H1 (cell line): Measurements from ENCODE around the gene STH. TPM values are rescaled to one million over a fixed set of nuclear protein-coding genes. Genes with fewer than 3 reads are reported as not detected.

Experiments
- CTCF ChIA-PET: fragments of 300-600 bp; sonication (Branson Sonifier 250); formaldehyde crosslinking; loops from one replicate; lab custom pipeline; 2021; ENCODE audit not compliant: partially characterized antibody; lab: Charles Lee
- POLR2A ChIA-PET: fragments of 300-600 bp; sonication (Branson Sonifier 250); formaldehyde crosslinking; loops from one replicate; lab custom pipeline; 2021; ENCODE audit warnings: inconsistent platforms; ENCODE audit not compliant: partially characterized antibody; lab: Charles Lee
- DNase-seq, 2 experiments: peaks; one replicate each; pipeline versions ENCODE4 v3.0.0 to v3.0.0-alpha.2; 2010 to 2022; ENCODE audit warnings: low spot score in 2 of 2, low read depth in 1 of 2, mixed read lengths in 1 of 2
- FAIRE-seq: peaks from 2 replicates; lab custom pipeline; 2011; peaks lifted over from hg19 to GRCh38; lab: Jason Lieb, UNC
- H2AFZ ChIP-seq: 2 replicates; pipeline ENCODE4 v1.8.1; 2012; ENCODE audit warnings: low read length, inconsistent platforms
- H2AK5ac ChIP-seq: 2 replicates; pipeline ENCODE4 v1.6.1; 2013; ENCODE audit warnings: low read depth, low read length
- H2BK120ac ChIP-seq: replicated peaks from 2 replicates; pipeline ENCODE3; 2013; ENCODE audit warnings: low read depth, low read length, inconsistent platforms
- H2BK12ac ChIP-seq: 2 replicates; pipeline ENCODE4 v1.6.1; 2013; ENCODE audit warnings: low read depth, low read length
- H2BK15ac ChIP-seq: 2 replicates; pipeline ENCODE4 v1.6.1; 2013; ENCODE audit warnings: low read length
- H2BK20ac ChIP-seq: 2 replicates; pipeline ENCODE4 v1.6.1; 2013; ENCODE audit warnings: low read length
- H2BK5ac ChIP-seq: 2 replicates; pipeline ENCODE4 v1.6.1; 2013; ENCODE audit warnings: low read depth, low read length
- H3K14ac ChIP-seq: 2 replicates; pipeline ENCODE4 v1.6.1; 2013; ENCODE audit warnings: inconsistent platforms; ENCODE audit not compliant: insufficient read length
- H3K18ac ChIP-seq: 2 replicates; pipeline ENCODE4 v1.6.1; 2013; ENCODE audit warnings: low read length; ENCODE audit errors: extremely low read depth
- H3K23ac ChIP-seq: 2 replicates; pipeline ENCODE4 v1.6.1; 2013; ENCODE audit warnings: inconsistent platforms; ENCODE audit not compliant: insufficient read length
- H3K23me2 ChIP-seq: 2 replicates; pipeline ENCODE4 v1.6.1; 2013; ENCODE audit warnings: low read depth, low read length
- H3K27ac ChIP-seq: 2 replicates; pipeline ENCODE4 v1.6.1; 2011; ENCODE audit warnings: low read depth, low read length, inconsistent platforms
- H3K27me3 ChIP-seq, 4 experiments: replicated peaks in 1 of 4; 1 replicate in 1 of 4; 2 replicates in 3 of 4; pipeline versions ENCODE4 v1.6.1 to v1.8.1; 2011 to 2013; ENCODE audit warnings: low read length in 3 of 4, mild to moderate bottlenecking in 3 of 4, inconsistent platforms in 2 of 4, mixed read lengths in 2 of 4, moderate library complexity in 1 of 4; ENCODE audit not compliant: control insufficient read depth in 3 of 4, insufficient read depth in 3 of 4; ENCODE audit errors: extremely low read depth in 1 of 4
- H3K36me3 ChIP-seq, 4 experiments: 2 replicates each; pipeline versions ENCODE4 v1.6.1 to v1.8.1; 2011 to 2013; ENCODE audit warnings: mild to moderate bottlenecking in 4 of 4, low read length in 3 of 4, moderate library complexity in 2 of 4, control low read depth in 1 of 4, inconsistent platforms in 1 of 4; ENCODE audit not compliant: insufficient read depth in 4 of 4, control insufficient read depth in 2 of 4
- H3K4ac ChIP-seq: replicated peaks from 2 replicates; pipeline ENCODE3; 2013; ENCODE audit warnings: low read length, low read depth, mixed read lengths, inconsistent platforms; ENCODE audit not compliant: insufficient read length
- H3K4me1 ChIP-seq, 4 experiments: replicated peaks in 1 of 4; 1 replicate in 1 of 4; 2 replicates in 3 of 4; pipeline versions ENCODE4 v1.6.1 to v1.8.1; 2011 to 2013; ENCODE audit warnings: low read length in 3 of 4, inconsistent platforms in 2 of 4, mixed read lengths in 1 of 4; ENCODE audit not compliant: insufficient read depth in 4 of 4, control insufficient read depth in 3 of 4
- H3K4me2 ChIP-seq, 2 experiments: 2 replicates each; pipeline versions ENCODE4 v1.6.1 to v1.8.1; 2011 to 2013; ENCODE audit warnings: low read depth in 2 of 2, low read length in 2 of 2, control low read depth in 1 of 2, inconsistent platforms in 1 of 2, mild to moderate bottlenecking in 1 of 2; ENCODE audit not compliant: insufficient read depth in 1 of 2
- H3K4me3 ChIP-seq, 4 experiments: fragments of 200-600, 300-600 bp in 1 of 4; sonication (generic), shearing (Covaris generic), sonication (Bioruptor Twin) in 1 of 4; 2 replicates each; pipeline versions ENCODE4 v1.5.1 to v1.8.1; 2011 to 2016; ENCODE audit warnings: low read length in 4 of 4, low read depth in 3 of 4, control low read depth in 2 of 4, inconsistent platforms in 2 of 4, mild to moderate bottlenecking in 2 of 4, mixed read lengths in 1 of 4, moderate library complexity in 1 of 4; ENCODE audit not compliant: insufficient read depth in 2 of 4; ENCODE audit errors: extremely low read depth in 1 of 4
- H3K56ac ChIP-seq: replicated peaks from 2 replicates; pipeline ENCODE3; 2013; ENCODE audit warnings: low read depth, mild to moderate bottlenecking, mixed read lengths, low read length, inconsistent platforms; ENCODE audit not compliant: insufficient read length
- H3K79me1 ChIP-seq: 2 replicates; pipeline ENCODE4 v1.6.1; 2013; ENCODE audit warnings: low read depth, low read length, control low read depth
- H3K79me2 ChIP-seq, 2 experiments: 2 replicates each; pipeline versions ENCODE4 v1.6.1 to v1.8.1; 2012 to 2013; ENCODE audit warnings: low read length in 2 of 2, mild to moderate bottlenecking in 2 of 2, inconsistent platforms in 1 of 2; ENCODE audit not compliant: insufficient read depth in 2 of 2, control insufficient read depth in 1 of 2
- H3K9ac ChIP-seq, 4 experiments: replicated peaks in 1 of 4; 1 replicate in 1 of 4; 2 replicates in 3 of 4; pipeline versions ENCODE4 v1.6.1 to v1.8.1; 2011 to 2013; ENCODE audit warnings: low read depth in 3 of 4, low read length in 3 of 4, control low read depth in 2 of 4, mild to moderate bottlenecking in 2 of 4, moderate library complexity in 2 of 4, inconsistent platforms in 1 of 4; ENCODE audit errors: extremely low read depth in 1 of 4
- H3K9me3 ChIP-seq, 2 experiments: 2 replicates each; pipeline versions ENCODE4 v1.6.1 to v1.8.1; 2012 to 2013; ENCODE audit warnings: mild to moderate bottlenecking in 2 of 2, moderate library complexity in 2 of 2, control low read depth in 1 of 2, inconsistent platforms in 1 of 2, low read depth in 1 of 2, low read length in 1 of 2, mixed read lengths in 1 of 2; ENCODE audit not compliant: insufficient read depth in 2 of 2
- H4K20me1 ChIP-seq, 2 experiments: replicated peaks in 1 of 2; 2 replicates each; pipeline versions ENCODE3 to v1.8.1; 2011 to 2013; ENCODE audit warnings: inconsistent platforms in 2 of 2, low read length in 2 of 2, mild to moderate bottlenecking in 1 of 2; ENCODE audit not compliant: insufficient read depth in 2 of 2, control insufficient read depth in 1 of 2
- H4K5ac ChIP-seq: 2 replicates; pipeline ENCODE4 v1.6.1; 2013; ENCODE audit warnings: low read length, low read depth, mixed read lengths, inconsistent platforms; ENCODE audit not compliant: insufficient read length
- H4K8ac ChIP-seq: 2 replicates; pipeline ENCODE4 v1.8.0; 2013; ENCODE audit warnings: mild to moderate bottlenecking, moderate library complexity, low read length, inconsistent platforms; ENCODE audit not compliant: insufficient read depth; ENCODE audit errors: extremely low read depth
- H4K91ac ChIP-seq: replicated peaks from 2 replicates; pipeline ENCODE3; 2013; ENCODE audit warnings: low read length, mixed read lengths, inconsistent platforms; ENCODE audit not compliant: insufficient read length
- EGR1 ChIP-seq: IDR thresholded peaks from 2 replicates; pipeline ENCODE4 v1.6.1; 2011; ENCODE audit warnings: low read depth, low read length, borderline replicate concordance
- KDM1A ChIP-seq: fragments of 200-600, 300-600 bp; sonication (generic); IDR thresholded peaks from 2 replicates; pipeline ENCODE4 v1.7.1; 2016; ENCODE audit warnings: mild to moderate bottlenecking, low read length, borderline replicate concordance
- WGBS, 2 experiments: shearing (Covaris generic) in 1 of 2; methylation state at CpG; one replicate each; pipeline versions ENCODE4 v1.1.6 to v1.1.7; 2013 to 2015; ENCODE audit warnings: low lambda C conversion rate in 2 of 2, mixed read lengths in 2 of 2, inconsistent platforms in 1 of 2, low coverage in 1 of 2, missing lambda C conversion rate in 1 of 2; ENCODE audit not compliant: insufficient replicate concordance in 2 of 2, insufficient coverage in 1 of 2, insufficient read length in 1 of 2; ENCODE audit errors: extremely low coverage in 1 of 2, missing lambda C conversion rate in 1 of 2; 5-methylcytosine and 5-hydroxymethylcytosine counted together
- polyA plus RNA-seq, 7 experiments: library from polyadenylated mRNA; depleted of rRNA in 3 of 7; stranded (reverse) in 5 of 7; unstranded in 2 of 7; fragments of >200 nt in 5 of 7; fragments of 200-250 nt in 2 of 7; gene quantifications; 1 replicate in 5 of 7; 2 replicates in 1 of 7; 4 replicates in 1 of 7; pipeline versions ENCODE4 v1.2.1 to v1.2.3, GENCODE V29; 2011 to 2013; ENCODE audit warnings: missing spikeins in 2 of 7, mixed read lengths in 2 of 7
- total RNA-seq: library from RNA; stranded (reverse); fragmentation: NEBNext Ultra II Directional; extraction: Animal tissue kit (Norgen Biotek cat#: 25700); gene quantifications from 2 replicates; pipeline ENCODE4 v1.2.1, GENCODE V29; 2021

The STH gene
- total and polyA plus RNA-seq, 2 of the 8 experiments (the other 6 are each of a cell fraction or from before 2014, with no cell fraction given), result not detected

GRCh38 chr17:45972531-45972930 is 26.5 kb upstream of the STH start:
- Histone ChIP-seq H3K9me3 (no peaks in the 10 kb centered on the region), H3K9ac (no peak overlapping the region), H2BK120ac (no peak overlapping the region), H2AFZ (no peak overlapping the region), H4K5ac (no peak overlapping the region), H3K23ac (no peak overlapping the region), H3K4me2 (no peak overlapping the region), H2BK20ac (no peak overlapping the region), H2BK5ac (no peak overlapping the region), H2BK12ac (no peak overlapping the region), H3K23me2 (peaks cover 10% of the 10 kb centered on the region; the same call in 1 of the 2 replicates), H3K36me3 (no peaks in the 10 kb centered on the region), H4K8ac (no peak overlapping the region), H3K56ac (no peak overlapping the region), H3K4me1 (peaks cover 0 to 3% (median 0%) of the 10 kb centered on the region in 4 experiments; a peak in 1 of 7 replicates), H4K20me1 (no peaks in the 10 kb centered on the region), H3K79me1 (no peaks in the 10 kb centered on the region), H2AK5ac (no peak overlapping the region), H3K79me2 (no peaks in the 10 kb centered on the region), H2BK15ac (no peak overlapping the region), H3K27ac (no peak overlapping the region), H3K14ac (no peak overlapping the region), H3K18ac (no peak overlapping the region), H4K91ac (no peak overlapping the region), H3K27me3 (peaks cover 0 to 5% (median 0%) of the 10 kb centered on the region in 4 experiments; a peak in 2 of 7 replicates), H3K4me3 (no peak overlapping the region), H3K4ac (no peak overlapping the region)
- CTCF ChIA-PET, result interaction anchor here (0.8 to 2.8 kb wide), 16 partner anchors 7 to 230 kb away, joined by 3 to 31 read pairs (median 8); partner anchors contain the start of gene STH
- WGBS, 2 experiments, result 87% methylated on average over 3 of the region's 3 CpGs; no CpG with 5 or more reads in 1 of the 2 experiments
- POLR2A ChIA-PET, result no interaction called here
- FAIRE-seq (no peak), DNase-seq (no peak)
- TF ChIP-seq EGR1 (no peak), KDM1A (peak; percentile 79; the same call in 1 of the 2 replicates)
